ENCODE data around the gene EP400.
"Not testable (repeated sequence)": the region's sequence is repeated elsewhere in the genome, so short reads cannot be mapped to it uniquely, and the experiment has no call there.

EP400 gene

GRCh38 chr12:132021031-132021871, 71.5 kb downstream of the EP400 start:
- no peak for DNase-seq

GRCh38 chr12:132021965-132022364, 72.2 kb downstream of the EP400 start:
- DNase-seq: no peak

- no peak for DNase-seq
Observed at GRCh38 chr12:132023658-132024057, 73.9 kb downstream of the EP400 start.

- no peak for DNase-seq
Observed at GRCh38 chr12:132024758-132025157, 75.0 kb downstream of the EP400 start.

GRCh38 chr12:132025526-132025925, 75.8 kb downstream of the EP400 start:
- DNase-seq: no peak

- DNase-seq: no peak
Observed at GRCh38 chr12:132026061-132026795, 76.5 kb downstream of the EP400 start.

- no peak for DNase-seq
Observed at GRCh38 chr12:132026796-132027500, 77.2 kb downstream of the EP400 start.

- DNase-seq: no peak
Observed at GRCh38 chr12:132027636-132028035, 77.9 kb downstream of the EP400 start.

GRCh38 chr12:132028111-132028510, 78.4 kb downstream of the EP400 start:
- DNase-seq: no peak

- no peak for DNase-seq
Observed at GRCh38 chr12:132029503-132030300, 80.0 kb downstream of the EP400 start.

GRCh38 chr12:132030367-132031038, 80.8 kb downstream of the EP400 start:
- DNase-seq: no peak

- no peak for DNase-seq
Observed at GRCh38 chr12:132033627-132034026, 83.9 kb downstream of the EP400 start.

GRCh38 chr12:132036063-132036683, 86.4 kb downstream of the EP400 start:
- no peak for DNase-seq

- no peak for DNase-seq
Observed at GRCh38 chr12:132040906-132041606, 91.3 kb downstream of the EP400 start.

GRCh38 chr12:132043216-132043615, 93.5 kb downstream of the EP400 start:
- no peak for DNase-seq

GRCh38 chr12:132043770-132044467, 94.2 kb downstream of the EP400 start:
- DNase-seq: no peak

- DNase-seq: no peak
Observed at GRCh38 chr12:132044661-132045412, 95.1 kb downstream of the EP400 start.

GRCh38 chr12:132045751-132046150, 96.0 kb downstream of the EP400 start:
- DNase-seq: no peak

- no peak for DNase-seq
Observed at GRCh38 chr12:132046561-132046960, 96.8 kb downstream of the EP400 start.

GRCh38 chr12:132047630-132048029, 97.9 kb downstream of the EP400 start:
- DNase-seq: not testable (repeated sequence)
